A673 (cell line): ENCODE measurements around the gene KIF22. TPM values are rescaled to one million over a fixed set of nuclear protein-coding genes. Genes with fewer than 3 reads are reported as not detected.
"Not testable (repeated sequence)": the region's sequence is repeated elsewhere in the genome, so short reads cannot be mapped to it uniquely, and the experiment has no call there.

Source experiments
- BruUV-seq: library from RNA; stranded (reverse); fragments of 400-500 nt; replicated peaks from 2 replicates; lab custom pipeline; 2021; lab: Mats Ljungman, UMichigan
- CTCF ChIA-PET: fragments of 300-600 bp; sonication (Branson Sonifier 250); formaldehyde crosslinking; loops from one replicate; lab custom pipeline; 2022; ENCODE audit warnings: antibody characterized with exemption; lab: Charles Lee
- POLR2A ChIA-PET: fragments of 300-600 bp; sonication (Branson Sonifier 250); formaldehyde crosslinking; loops from one replicate; lab custom pipeline; 2022; ENCODE audit warnings: antibody characterized with exemption; ENCODE audit not compliant: low non-redundant PET; lab: Charles Lee
- DNase-seq: peaks from one replicate; pipeline ENCODE4 v3.0.0-alpha.2; 2015; ENCODE audit warnings: low spot score
- H3K27ac ChIP-seq: fragments of 200-600 bp; sonication (generic); 2 replicates; pipeline ENCODE4 v1.5.1; 2016; ENCODE audit warnings: mixed run types, low read depth, mild to moderate bottlenecking, mixed read lengths, antibody characterized with exemption, low read length; ENCODE audit not compliant: poor library complexity, severe bottlenecking
- H3K27me3 ChIP-seq: fragments of 200-600 bp; sonication (generic); replicated peaks from 2 replicates; pipeline ENCODE4 v1.6.1; 2017; ENCODE audit warnings: mixed run types, low read depth, mild to moderate bottlenecking, mixed read lengths, antibody characterized with exemption, low read length; ENCODE audit not compliant: insufficient read depth, poor library complexity
- H3K36me3 ChIP-seq: fragments of 200-600 bp; sonication (generic); 2 replicates; pipeline ENCODE4 v1.6.1; 2016; ENCODE audit warnings: mixed run types, mild to moderate bottlenecking, mixed read lengths, antibody characterized with exemption, low read length; ENCODE audit not compliant: insufficient read depth, poor library complexity, severe bottlenecking
- H3K4me1 ChIP-seq: fragments of 200-600 bp; sonication (generic); 2 replicates; pipeline ENCODE4 v1.6.1; 2017; ENCODE audit warnings: mixed run types, mild to moderate bottlenecking, mixed read lengths, antibody characterized with exemption, low read length; ENCODE audit not compliant: insufficient read depth, poor library complexity, severe bottlenecking
- H3K4me3 ChIP-seq: fragments of 200-600 bp; sonication (generic); 2 replicates; pipeline ENCODE4 v1.5.1; 2016; ENCODE audit warnings: low read depth, mixed run types, mild to moderate bottlenecking, mixed read lengths, low read length; ENCODE audit not compliant: poor library complexity, severe bottlenecking
- H3K9me3 ChIP-seq: fragments of 200-600 bp; sonication (generic); 2 replicates; pipeline ENCODE4 v1.6.1; 2016; ENCODE audit warnings: mixed run types, low read depth, mild to moderate bottlenecking, mixed read lengths, antibody characterized with exemption, low read length; ENCODE audit not compliant: poor library complexity, severe bottlenecking
- EZH2 ChIP-seq: fragments of 200-600 bp; sonication (generic); IDR thresholded peaks from 2 replicates; pipeline ENCODE4 v1.6.1; 2017; ENCODE audit warnings: borderline replicate concordance, low read depth, mild to moderate bottlenecking, mixed read lengths, antibody characterized with exemption, low read length; ENCODE audit not compliant: poor library complexity, severe bottlenecking
- intact Hi-C: fragments of 100-400 bp; cut with micrococcal nuclease; formaldehyde crosslinking; loops from one replicate; pipeline ENCODE4 v1.10.0; 2022; ENCODE audit not compliant: unreplicated experiment
- total RNA-seq: library from RNA; stranded (reverse); gene quantifications from 2 replicates; pipeline ENCODE4 v1.2.3, GENCODE V29; 2021
- TF ChIP-seq, protein P1 (sequence below): fragments of 300-800, 200-600 bp; sonication (generic); conservative IDR thresholded peaks from 2 replicates; pipeline ENCODE4 v1.5.1; 2017; ENCODE audit warnings: low read depth, mild to moderate bottlenecking, antibody characterized with exemption, low read length, moderate library complexity, mixed read lengths

KIF22 gene
- total RNA-seq, 1 experiment from 2014 or later = 171 TPM

DNA sequence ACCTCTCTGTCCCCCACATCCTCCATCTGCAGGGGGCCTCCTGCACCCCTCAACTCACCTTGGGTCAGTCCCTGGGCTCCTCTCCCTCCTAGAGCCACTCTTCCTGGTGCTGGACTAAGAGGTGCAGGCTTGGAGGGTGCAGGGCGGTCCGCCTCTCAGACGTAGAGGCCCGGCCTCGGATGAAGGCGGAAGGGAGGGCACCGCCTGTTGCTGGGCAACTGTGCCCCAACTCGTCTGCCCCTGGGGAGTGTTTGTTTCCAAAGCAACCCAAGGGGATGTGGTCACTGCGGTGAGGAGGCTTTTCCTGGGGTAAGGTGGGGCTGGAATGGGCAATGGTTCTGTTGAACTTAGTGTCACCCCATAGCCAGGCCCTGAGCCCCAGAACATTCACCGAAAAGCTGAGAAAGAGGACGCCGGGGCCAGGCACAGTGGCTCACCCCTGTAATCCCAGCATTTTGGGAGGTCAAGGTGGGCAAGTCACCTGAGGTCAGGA, 44.7 kb upstream of the KIF22 start, which contains the start of gene C16orf54:
TSS of gene C16orf54 (minus strand) at position 138 of the 493 bp plus-strand sequence. CDS start 1,039 bp downstream, outside the sequence.
- no peaks in the 10 kb centered on the region for H3K27me3 ChIP-seq
- no peak within 1 kb of the TSS for H3K27ac ChIP-seq
- no peak for DNase-seq
- no peaks in the 10 kb centered on the region for H3K4me1 ChIP-seq
- ChIA-PET CTCF (no interaction called here), POLR2A (no interaction called here)
- no peaks in the 10 kb centered on the region for H3K9me3 ChIP-seq
- no peak within 1 kb of the TSS for H3K4me3 ChIP-seq
- TF ChIP-seq, protein P1, sequence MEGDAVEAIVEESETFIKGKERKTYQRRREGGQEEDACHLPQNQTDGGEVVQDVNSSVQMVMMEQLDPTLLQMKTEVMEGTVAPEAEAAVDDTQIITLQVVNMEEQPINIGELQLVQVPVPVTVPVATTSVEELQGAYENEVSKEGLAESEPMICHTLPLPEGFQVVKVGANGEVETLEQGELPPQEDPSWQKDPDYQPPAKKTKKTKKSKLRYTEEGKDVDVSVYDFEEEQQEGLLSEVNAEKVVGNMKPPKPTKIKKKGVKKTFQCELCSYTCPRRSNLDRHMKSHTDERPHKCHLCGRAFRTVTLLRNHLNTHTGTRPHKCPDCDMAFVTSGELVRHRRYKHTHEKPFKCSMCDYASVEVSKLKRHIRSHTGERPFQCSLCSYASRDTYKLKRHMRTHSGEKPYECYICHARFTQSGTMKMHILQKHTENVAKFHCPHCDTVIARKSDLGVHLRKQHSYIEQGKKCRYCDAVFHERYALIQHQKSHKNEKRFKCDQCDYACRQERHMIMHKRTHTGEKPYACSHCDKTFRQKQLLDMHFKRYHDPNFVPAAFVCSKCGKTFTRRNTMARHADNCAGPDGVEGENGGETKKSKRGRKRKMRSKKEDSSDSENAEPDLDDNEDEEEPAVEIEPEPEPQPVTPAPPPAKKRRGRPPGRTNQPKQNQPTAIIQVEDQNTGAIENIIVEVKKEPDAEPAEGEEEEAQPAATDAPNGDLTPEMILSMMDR = no peak
- no peak for TF ChIP-seq EZH2
- BruUV-seq = no TSS peak
- H3K36me3 ChIP-seq = no peaks in the 10 kb centered on the region
- intact Hi-C loops = no loop called here

- BruUV-seq, CTCF ChIA-PET, H3K4me3 ChIP-seq, DNase-seq, H3K9me3 ChIP-seq, H3K27ac ChIP-seq, H3K27me3 ChIP-seq, H3K4me1 ChIP-seq, intact Hi-C loops, POLR2A ChIA-PET, H3K36me3 ChIP-seq: not testable (repeated sequence)
These were observed 44.0 kb upstream of the KIF22 start for GRCh38 chr16:29746518-29746917.

GRCh38 chr16:29747947-29748759, 42.4 kb upstream of the KIF22 start:
- no peak overlapping the region for H3K27ac ChIP-seq
- no peaks in the 10 kb centered on the region for H3K4me1 ChIP-seq
- DNase-seq = no peak
- no peak overlapping the region for H3K4me3 ChIP-seq
- no peaks in the 10 kb centered on the region for H3K27me3 ChIP-seq
- ChIA-PET CTCF (interaction anchor here (0.6 kb wide), 1 partner anchor 105 kb away, joined by 9 read pairs; no protein-coding TSS in a partner anchor), POLR2A (no interaction called here)
- TF ChIP-seq EZH2 = no peak
- TF ChIP-seq, protein P1 = no peak
- no peaks in the 10 kb centered on the region for H3K9me3 ChIP-seq
- intact Hi-C loops = no loop called here
- BruUV-seq = no TSS peak
- no peaks in the 10 kb centered on the region for H3K36me3 ChIP-seq

DNA sequence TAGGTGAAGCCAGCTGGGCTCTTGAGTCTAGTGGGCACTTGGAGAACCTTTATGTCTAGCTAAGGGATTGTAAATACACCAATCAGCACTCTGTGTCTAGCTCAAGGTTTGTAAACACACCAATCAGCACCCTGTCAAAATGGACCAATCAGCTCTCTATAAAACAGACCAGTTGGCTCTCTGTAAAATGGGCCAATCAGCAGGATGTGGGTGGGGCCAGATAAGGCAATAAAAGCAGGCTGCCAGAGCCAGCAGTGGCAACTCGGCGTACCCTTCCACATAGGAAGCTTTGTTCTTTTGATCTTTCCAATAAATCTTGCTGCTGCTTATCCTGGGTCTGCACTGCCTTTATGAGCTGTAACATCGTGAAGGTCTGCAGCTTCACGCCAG, 41.8 kb upstream of the KIF22 start:
- BruUV-seq, H3K4me3 ChIP-seq, DNase-seq, H3K27ac ChIP-seq, POLR2A ChIA-PET, intact Hi-C loops, H3K27me3 ChIP-seq, CTCF ChIA-PET, H3K36me3 ChIP-seq, H3K4me1 ChIP-seq, H3K9me3 ChIP-seq: not testable (repeated sequence)
